ENCODE measurements around the gene TMEM151A. TPM values are rescaled to one million over a fixed set of nuclear protein-coding genes. Genes with fewer than 3 reads are reported as not detected.

The TMEM151A gene
- total RNA-seq, 2 experiments from 2014 or later, result 0.11 to 0.14 TPM

GRCh38 chr11:66285250-66285947 is 6.3 kb upstream of the TMEM151A start:
- no peak overlapping the region for H3K27ac ChIP-seq (ENCODE audit: low read depth in 1 of 2, low read length in 2 of 2)
- H3K36me3 ChIP-seq (ENCODE audit: insufficient read depth, low read length), result peaks cover 11% of the 10 kb centered on the region
- TF ChIP-seq CTCF (IDR thresholded peaks at IDR 0.05), result no peak
- DNase-seq (peak in 1 of 14 experiments; percentile 41), ATAC-seq (ENCODE audit: poor library complexity) (no peak)
- H3K27me3 ChIP-seq (ENCODE audit: control insufficient read depth in 1 of 2, insufficient read depth in 2 of 2, low read length in 2 of 2), result no peaks in the 10 kb centered on the region
- H3K27ac Mint-ChIP-seq, result no peak overlapping the region
- peaks cover 57% of the 10 kb centered on the region for H3K4me1 ChIP-seq (ENCODE audit: insufficient read depth, low read length)
- H3K9me3 ChIP-seq (ENCODE audit: control insufficient read depth in 1 of 2, insufficient read depth in 1 of 2, low read length in 2 of 2), result no peaks in the 10 kb centered on the region
- no peak overlapping the region for H3K4me3 Mint-ChIP-seq
- H3K27me3 Mint-ChIP-seq, result peaks cover 5% of the 10 kb centered on the region
- ChIA-PET CTCF (no interaction called here), POLR2A (no interaction called here)
- H3K4me1 Mint-ChIP-seq (ENCODE audit: low read depth), result peaks cover 50% of the 10 kb centered on the region
- H3K4me3 ChIP-seq (ENCODE audit: low read length), result no peak overlapping the region
- intact Hi-C loops (cut with DNase I, micrococcal nuclease), result loop anchor here in 1 of 2 experiments (10.0 kb wide), 1 partner anchor 431 kb away; the partner anchor contains the start of gene CFL1
- no peaks in the 10 kb centered on the region for H3K9me3 Mint-ChIP-seq
- peaks cover 10% of the 10 kb centered on the region for H3K36me3 Mint-ChIP-seq (ENCODE audit: low read depth)

- no peak for TF ChIP-seq CTCF (IDR thresholded peaks at IDR 0.05)
- Histone ChIP-seq H3K27ac (ENCODE audit: low read depth in 1 of 2, low read length in 2 of 2) (no peak overlapping the region), H3K27me3 (ENCODE audit: control insufficient read depth in 1 of 2, insufficient read depth in 2 of 2, low read length in 2 of 2) (peaks cover 3 to 5% of the 10 kb centered on the region in 2 experiments), H3K36me3 (ENCODE audit: insufficient read depth, low read length) (peaks cover 11% of the 10 kb centered on the region), H3K4me3 (ENCODE audit: low read length) (no peak overlapping the region), H3K9me3 (ENCODE audit: control insufficient read depth in 1 of 2, insufficient read depth in 1 of 2, low read length in 2 of 2) (no peaks in the 10 kb centered on the region), H3K4me1 (ENCODE audit: insufficient read depth, low read length) (peaks cover 59% of the 10 kb centered on the region)
- Mint-ChIP-seq H3K9me3 (no peaks in the 10 kb centered on the region), H3K27ac (no peak overlapping the region), H3K27me3 (peaks cover 5% of the 10 kb centered on the region), H3K4me1 (ENCODE audit: low read depth) (peaks cover 48% of the 10 kb centered on the region), H3K36me3 (ENCODE audit: low read depth) (peaks cover 10% of the 10 kb centered on the region), H3K4me3 (peak overlapping the region; percentile 69)
- intact Hi-C loops (cut with DNase I, micrococcal nuclease), result loop anchor here in 1 of 2 experiments (10.0 kb wide), 1 partner anchor 432 kb away; the partner anchor contains the start of gene CFL1
- CTCF ChIA-PET, result interaction anchor here (0.6 to 1.4 kb wide), 2 partner anchors 25 to 1534 kb away, joined by 3 to 5 read pairs; no protein-coding TSS in a partner anchor
- POLR2A ChIA-PET, result no interaction called here
- ATAC-seq (ENCODE audit: poor library complexity) (no peak), DNase-seq (no peak)
These were observed 5.0 kb upstream of the TMEM151A start for GRCh38 chr11:66286699-66287098.

DNA sequence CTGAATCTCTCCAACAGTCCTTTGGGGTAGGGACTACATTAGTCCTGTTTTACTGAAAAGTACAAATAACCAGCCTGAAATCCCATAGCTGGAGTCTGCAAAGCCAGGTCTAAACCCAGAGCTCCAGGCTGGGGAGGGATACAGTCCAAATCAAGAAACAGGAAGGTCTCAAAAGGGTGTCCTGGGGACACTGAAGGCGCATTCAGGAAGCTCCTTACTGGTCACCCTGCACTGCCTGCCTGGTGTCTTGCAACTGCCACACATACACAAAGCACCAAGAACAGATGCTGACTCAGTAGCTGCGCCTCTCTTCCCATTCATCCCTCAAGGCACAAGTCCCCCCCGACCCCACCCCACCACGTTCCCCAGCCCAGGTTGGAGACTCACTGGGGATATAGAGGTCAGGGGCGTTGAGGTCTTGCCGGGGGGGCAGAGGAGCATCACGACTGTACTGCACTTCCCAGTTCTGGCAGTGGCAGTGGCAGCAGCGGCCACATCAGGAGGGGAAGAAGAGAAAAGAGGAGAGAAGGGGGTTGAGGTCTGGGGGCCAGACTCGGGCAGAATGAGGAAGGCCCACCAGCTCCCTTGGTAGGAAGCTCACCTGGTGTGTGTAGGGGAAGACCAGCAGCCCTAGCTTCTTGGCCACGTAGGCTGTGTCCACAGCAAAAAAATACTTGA is 4.3 kb upstream of the TMEM151A start:
- intact Hi-C loops (cut with DNase I, micrococcal nuclease), result loop anchor here in 1 of 2 experiments (10.0 kb wide), 1 partner anchor 433 kb away; the partner anchor contains the start of gene CFL1
- no peak overlapping the region for H3K4me3 ChIP-seq (ENCODE audit: low read length)
- H3K9me3 ChIP-seq (ENCODE audit: control insufficient read depth in 1 of 2, insufficient read depth in 1 of 2, low read length in 2 of 2), result peaks cover 0 to 2% of the 10 kb centered on the region in 2 experiments
- H3K4me1 Mint-ChIP-seq (ENCODE audit: low read depth), result peaks cover 41% of the 10 kb centered on the region
- POLR2A ChIA-PET, result no interaction called here
- CTCF ChIA-PET, result interaction anchor here (1.4 to 3.2 kb wide), 3 partner anchors 14 to 65 kb away, joined by 3 to 23 read pairs (median 5); no protein-coding TSS in a partner anchor
- peak overlapping the region; percentile 9 for H3K27ac Mint-ChIP-seq
- H3K36me3 Mint-ChIP-seq (ENCODE audit: low read depth), result peaks cover 8% of the 10 kb centered on the region
- TF ChIP-seq CTCF (IDR thresholded peaks at IDR 0.05), result no peak
- no peak overlapping the region for H3K27ac ChIP-seq (ENCODE audit: low read depth in 1 of 2, low read length in 2 of 2)
- peaks cover 58% of the 10 kb centered on the region for H3K4me1 ChIP-seq (ENCODE audit: insufficient read depth, low read length)
- H3K36me3 ChIP-seq (ENCODE audit: insufficient read depth, low read length), result peaks cover 11% of the 10 kb centered on the region
- ATAC-seq (ENCODE audit: poor library complexity) (no peak), DNase-seq (no peak)
- H3K27me3 ChIP-seq (ENCODE audit: control insufficient read depth in 1 of 2, insufficient read depth in 2 of 2, low read length in 2 of 2), result peaks cover 7 to 9% of the 10 kb centered on the region in 2 experiments
- peaks cover 6% of the 10 kb centered on the region for H3K27me3 Mint-ChIP-seq
- H3K4me3 Mint-ChIP-seq, result peak overlapping the region; percentile 69
- no peaks in the 10 kb centered on the region for H3K9me3 Mint-ChIP-seq
